Activated CD8-positive, alpha-beta memory T cell treated with anti-CD3 and anti-CD28 coated beads for 36 hours (primary cell): ENCODE results near the gene UBAC2. TPM values are rescaled to one million over a fixed set of nuclear protein-coding genes. Genes with fewer than 3 reads are reported as not detected.

Experiments used
- CTCF ChIA-PET: fragments of 350-600 bp; sonication (Branson Sonifier 250); formaldehyde crosslinking; loops from one replicate; lab custom pipeline; 2021; ENCODE audit warnings: antibody characterized with exemption; lab: Charles Lee
- POLR2A ChIA-PET: fragments of 350-600 bp; sonication (Branson Sonifier 250); formaldehyde crosslinking; loops from one replicate; lab custom pipeline; 2021; ENCODE audit warnings: antibody characterized with exemption; lab: Charles Lee
- total RNA-seq, 2 experiments: library from RNA; stranded (reverse); gene quantifications; one replicate each; pipeline ENCODE4 v1.2.3, GENCODE V29; 2021

Gene UBAC2
- total RNA-seq, 2 experiments from 2014 or later, result 61.6 to 62.4 TPM

DNA sequence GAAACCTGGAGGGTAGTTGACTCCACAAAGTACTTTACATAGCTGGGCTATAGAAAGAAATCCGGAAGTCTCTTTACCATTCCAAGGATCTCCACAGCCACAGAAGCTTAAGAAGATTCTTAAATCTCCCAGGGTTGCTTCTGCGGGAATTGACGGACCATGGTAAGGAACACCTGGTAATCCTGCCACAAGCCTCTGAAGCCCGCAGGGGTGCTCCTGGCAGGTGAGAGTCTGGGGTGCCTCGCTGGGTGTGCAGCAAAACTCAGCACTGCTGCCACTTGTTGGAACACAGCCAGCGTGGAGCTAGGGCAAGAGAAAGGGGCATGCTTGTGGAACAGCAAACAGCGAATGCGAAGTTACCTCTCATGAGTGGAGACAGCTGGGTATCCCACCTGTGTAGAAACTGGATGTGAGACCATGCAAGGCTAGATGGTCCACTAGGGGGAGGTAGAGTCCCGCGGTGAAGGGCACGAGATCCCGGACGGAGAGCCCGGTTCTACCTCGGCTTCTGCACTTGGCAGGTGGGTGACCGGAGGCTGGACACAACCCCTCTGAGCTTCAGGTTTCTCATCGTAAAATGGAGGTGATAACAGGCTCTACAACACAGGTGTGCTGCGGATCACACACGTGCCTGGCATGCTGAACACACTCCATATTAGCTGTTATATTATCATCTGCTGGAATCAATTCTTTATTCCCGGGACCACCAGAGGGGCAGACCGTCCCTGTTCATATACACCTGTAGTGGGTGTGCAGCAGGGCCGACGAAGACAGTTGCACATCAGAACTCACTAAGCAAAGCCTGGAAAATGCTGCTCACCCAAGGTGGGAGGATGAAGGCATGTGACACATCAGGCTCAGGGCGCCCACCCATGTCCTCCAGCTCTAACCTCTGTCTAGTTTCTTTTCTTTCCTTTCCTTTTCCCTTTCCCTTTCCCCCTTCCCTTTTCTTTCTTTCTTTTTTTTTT, 24.1 kb upstream of the UBAC2 start:
- CTCF ChIA-PET, result interaction anchor here (0.6 to 3.1 kb wide), 22 partner anchors 9 to 259 kb away, joined by 3 to 37 read pairs (median 4); partner anchors contain the start of gene GPR18
- POLR2A ChIA-PET, result interaction anchor here (0.6 to 1.2 kb wide), 5 partner anchors 23 to 496 kb away, joined by 3 to 7 read pairs (median 3); partner anchors contain the start of genes DOCK9 and UBAC2

DNA sequence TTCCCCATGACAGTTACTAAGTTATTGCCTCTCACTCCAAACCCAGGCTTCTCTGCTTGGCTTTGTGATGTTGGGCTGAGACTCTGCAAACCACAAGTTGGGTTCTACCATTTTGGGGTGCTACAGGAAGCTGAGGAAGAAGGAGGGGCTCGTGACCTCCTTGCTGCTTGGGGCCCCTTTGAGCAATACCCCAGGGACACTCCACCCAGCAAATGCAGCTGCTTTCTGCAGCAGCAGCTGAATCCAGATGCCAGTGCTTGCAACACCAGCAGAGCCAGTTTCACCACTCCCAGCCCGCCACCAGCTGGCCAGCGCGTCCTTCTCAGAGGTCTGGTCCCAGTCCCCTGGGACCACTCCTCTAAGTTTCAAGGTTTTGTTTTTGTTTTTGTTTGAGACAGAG, 22.0 kb upstream of the UBAC2 start:
- ChIA-PET CTCF (interaction anchor here (1.3 to 3.1 kb wide), 4 partner anchors 40 to 257 kb away, joined by 3 to 22 read pairs (median 5); no protein-coding TSS in a partner anchor), POLR2A (no interaction called here)

DNA sequence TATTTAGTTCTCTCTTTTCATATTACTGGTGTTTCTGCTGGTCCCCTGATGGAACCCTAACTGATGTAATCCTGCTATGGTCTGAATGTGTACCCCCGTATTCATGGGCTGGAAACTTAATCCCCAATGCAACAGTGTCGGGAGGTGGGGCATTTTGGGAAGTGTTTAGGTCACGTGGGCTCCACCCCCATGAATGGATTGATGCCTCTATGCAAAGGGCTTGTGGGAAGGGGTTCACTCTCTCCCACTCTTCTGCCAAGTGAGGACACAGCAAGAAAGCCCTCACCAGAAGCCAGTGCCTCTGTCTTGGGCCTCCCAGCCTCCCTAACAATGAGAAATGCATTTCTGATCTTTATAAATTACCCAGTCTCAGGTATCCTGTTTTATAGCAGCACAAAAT, 21.2 kb upstream of the UBAC2 start:
- CTCF ChIA-PET, result interaction anchor here (1.0 to 2.5 kb wide), 3 partner anchors 21 to 88 kb away, joined by 3 to 7 read pairs (median 3); no protein-coding TSS in a partner anchor
- POLR2A ChIA-PET, result no interaction called here

DNA sequence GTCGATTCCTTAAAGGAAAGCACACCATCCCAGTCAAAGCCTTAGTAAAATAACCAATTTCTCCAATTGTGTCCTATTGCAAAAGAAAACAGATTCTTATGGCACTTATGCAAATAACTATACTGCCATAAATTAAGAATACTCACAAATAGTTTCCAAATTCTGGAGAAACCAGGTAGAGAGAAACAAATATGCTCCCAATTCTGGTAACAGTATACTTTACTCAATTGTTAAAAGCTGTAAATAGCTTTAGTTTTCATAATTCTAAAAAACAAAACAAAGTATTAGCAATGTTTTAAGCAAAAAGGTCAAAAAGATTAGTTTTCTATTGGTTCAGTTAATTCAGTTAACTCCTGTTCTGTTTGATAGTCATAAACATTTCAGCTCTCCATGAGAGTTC, 18.2 kb upstream of the UBAC2 start:
- CTCF ChIA-PET, result no interaction called here
- POLR2A ChIA-PET, result no interaction called here

DNA sequence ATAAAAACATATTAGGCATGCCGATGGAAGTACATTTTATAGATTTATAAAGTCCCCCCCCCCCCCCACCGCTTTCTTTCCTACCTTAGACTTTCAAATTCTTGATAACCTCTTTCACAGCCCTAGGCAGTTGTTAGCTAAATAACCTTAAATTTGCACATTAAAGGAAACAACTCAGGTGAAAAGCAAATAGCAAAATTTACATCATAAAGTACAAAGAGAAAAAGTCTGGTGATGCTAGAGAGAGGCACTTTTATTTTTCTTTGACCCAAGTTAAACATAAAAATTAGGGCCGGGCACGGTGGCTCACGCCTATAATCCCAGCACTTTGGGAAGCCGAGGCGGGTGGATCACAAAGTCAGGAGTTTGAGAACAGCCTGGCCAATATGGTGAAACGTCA, 15.0 kb upstream of the UBAC2 start:
- ChIA-PET CTCF (interaction anchor here (1.1 kb wide), 1 partner anchor 9 kb away, joined by 3 read pairs; no protein-coding TSS in a partner anchor), POLR2A (interaction anchor here (0.6 kb wide), 1 partner anchor 104 kb away, joined by 4 read pairs; no protein-coding TSS in a partner anchor)

DNA sequence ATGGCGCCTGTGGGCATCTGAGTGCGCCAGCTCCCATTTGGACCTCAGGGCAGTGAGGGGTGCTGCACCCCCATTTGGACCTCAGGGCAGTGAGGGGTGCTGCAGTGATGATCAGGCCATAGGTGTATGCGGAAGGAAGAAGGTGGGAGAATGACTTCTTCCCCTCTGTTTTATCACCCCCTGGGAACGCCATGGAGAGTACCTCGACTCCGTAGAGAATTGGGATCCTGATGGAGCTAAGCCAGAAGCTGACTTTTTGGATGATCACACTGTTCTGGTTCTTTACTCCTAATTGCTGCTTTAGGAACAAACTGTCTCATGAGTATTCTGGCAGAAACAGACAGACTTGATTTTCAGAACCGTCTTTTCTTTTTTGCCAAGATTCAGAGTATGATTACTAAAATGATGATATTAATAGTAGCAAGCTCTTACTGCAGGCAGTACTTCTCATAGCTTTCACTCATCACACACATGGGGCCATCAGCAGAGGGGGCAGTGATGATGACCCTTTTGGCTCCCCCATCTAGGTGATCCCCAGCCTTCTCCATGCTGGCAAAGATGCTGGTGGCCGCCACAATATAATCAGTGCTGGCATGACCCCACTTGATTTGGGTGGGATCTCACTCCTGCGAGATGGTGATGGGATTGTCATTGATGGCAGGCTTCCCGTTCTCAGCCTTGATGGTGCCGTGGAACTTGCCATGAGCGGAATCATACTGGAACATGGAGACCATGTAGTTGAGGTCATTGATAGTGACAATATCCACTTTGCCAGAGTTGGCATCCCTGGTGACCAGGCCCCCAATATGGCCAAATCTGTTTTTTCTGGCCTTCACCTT, 10.3 kb upstream of the UBAC2 start:
- CTCF ChIA-PET, result interaction anchor here (0.6 kb wide), 1 partner anchor 243 kb away, joined by 4 read pairs; no protein-coding TSS in a partner anchor

DNA sequence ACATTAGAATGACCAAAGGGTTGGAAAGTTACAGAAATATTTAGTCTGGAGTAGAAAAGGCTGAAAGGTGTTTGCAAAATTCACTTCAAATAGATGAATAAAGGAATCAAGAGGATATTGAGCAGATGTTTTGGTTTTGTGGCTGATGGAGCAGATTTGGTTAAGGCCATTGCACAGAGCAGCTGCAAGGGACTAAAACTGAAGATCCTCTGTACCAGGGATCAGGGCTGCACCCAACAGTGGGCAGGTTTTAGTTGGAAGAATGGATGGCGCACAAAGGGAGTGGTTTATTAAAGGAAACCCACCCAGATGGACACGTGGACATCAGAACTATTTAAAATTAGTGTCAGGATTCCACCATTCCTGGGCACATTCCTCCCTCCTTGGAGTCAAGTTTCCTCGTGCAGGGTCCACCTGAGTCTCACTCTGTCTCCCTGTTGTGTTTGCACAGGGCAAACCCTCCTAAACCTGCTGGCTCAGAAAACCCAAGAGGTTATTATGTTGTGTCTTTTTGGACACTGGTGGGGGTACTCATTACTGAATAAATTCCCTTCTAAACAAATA, 9.2 kb upstream of the UBAC2 start:
- CTCF ChIA-PET, result interaction anchor here (0.6 kb wide), 1 partner anchor 244 kb away, joined by 4 read pairs; no protein-coding TSS in a partner anchor
- POLR2A ChIA-PET, result no interaction called here

More for the DNA sequence above, 10.3 kb upstream of the UBAC2 start:
- POLR2A ChIA-PET, result no interaction called here

DNA sequence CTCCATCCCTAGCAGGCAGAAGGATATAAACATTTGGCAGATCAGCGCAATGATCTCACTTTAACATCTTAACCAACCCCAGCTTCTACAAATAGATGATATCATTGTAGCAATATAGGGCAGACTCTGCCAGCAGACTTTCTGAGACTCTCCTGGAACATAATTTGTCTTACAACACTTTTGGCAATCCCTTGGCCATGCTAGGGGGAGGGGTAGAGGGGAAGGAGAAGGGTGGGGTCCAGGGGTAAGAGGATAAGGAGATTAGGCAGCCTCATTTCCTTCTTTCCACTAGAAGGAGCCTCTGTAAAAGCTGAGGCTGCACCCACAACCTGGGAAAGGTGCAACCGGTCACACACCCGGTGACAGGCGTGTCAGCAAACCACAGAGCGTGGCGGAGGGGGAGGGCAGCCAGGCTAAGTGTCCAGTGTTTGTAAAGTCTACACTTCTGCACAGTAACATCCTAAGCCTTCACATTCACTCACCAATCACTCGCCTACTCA, 8.7 kb upstream of the UBAC2 start:
- ChIA-PET POLR2A (no interaction called here), CTCF (no interaction called here)

DNA sequence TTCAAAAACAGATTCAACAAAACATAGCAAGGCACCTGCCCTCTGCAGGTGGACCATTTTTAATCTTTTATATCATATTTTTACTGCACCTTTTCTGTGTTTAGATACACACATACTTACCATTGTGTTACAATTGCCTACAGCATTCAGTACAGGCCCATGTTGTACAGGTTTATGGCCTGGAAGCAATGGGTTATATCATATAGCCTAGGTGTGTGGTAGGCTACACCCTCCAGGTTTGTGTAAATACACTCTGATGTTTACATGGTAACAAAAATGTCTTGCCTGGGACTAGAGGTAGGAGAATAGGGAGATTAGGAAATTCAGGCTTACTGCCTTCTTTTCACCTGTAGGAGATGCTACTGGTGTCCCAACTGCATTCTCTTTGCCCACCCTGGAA, 8.2 kb upstream of the UBAC2 start:
- ChIA-PET POLR2A (no interaction called here), CTCF (interaction anchor here (1.0 kb wide), 1 partner anchor 9 kb away, joined by 3 read pairs; no protein-coding TSS in a partner anchor)

DNA sequence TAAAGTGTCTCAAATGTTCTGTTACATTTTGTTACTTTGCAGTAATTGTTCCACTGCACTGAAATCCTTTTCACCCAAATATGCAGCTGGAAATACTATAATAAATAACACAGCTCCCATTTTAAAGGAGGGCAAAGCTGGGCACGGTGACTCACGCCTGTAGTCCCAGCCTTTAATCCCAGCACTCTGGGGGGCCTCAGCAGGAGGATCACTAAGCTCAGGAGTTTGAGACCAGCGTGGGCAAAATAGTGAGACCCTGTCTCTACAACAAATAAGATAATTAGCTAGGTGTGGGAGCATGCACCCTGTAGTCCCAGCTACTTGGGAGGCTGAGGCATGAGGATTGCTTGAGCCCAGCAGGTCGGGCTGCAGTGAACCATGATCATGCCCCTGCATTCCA, 7.5 kb upstream of the UBAC2 start:
- POLR2A ChIA-PET, result no interaction called here

DNA sequence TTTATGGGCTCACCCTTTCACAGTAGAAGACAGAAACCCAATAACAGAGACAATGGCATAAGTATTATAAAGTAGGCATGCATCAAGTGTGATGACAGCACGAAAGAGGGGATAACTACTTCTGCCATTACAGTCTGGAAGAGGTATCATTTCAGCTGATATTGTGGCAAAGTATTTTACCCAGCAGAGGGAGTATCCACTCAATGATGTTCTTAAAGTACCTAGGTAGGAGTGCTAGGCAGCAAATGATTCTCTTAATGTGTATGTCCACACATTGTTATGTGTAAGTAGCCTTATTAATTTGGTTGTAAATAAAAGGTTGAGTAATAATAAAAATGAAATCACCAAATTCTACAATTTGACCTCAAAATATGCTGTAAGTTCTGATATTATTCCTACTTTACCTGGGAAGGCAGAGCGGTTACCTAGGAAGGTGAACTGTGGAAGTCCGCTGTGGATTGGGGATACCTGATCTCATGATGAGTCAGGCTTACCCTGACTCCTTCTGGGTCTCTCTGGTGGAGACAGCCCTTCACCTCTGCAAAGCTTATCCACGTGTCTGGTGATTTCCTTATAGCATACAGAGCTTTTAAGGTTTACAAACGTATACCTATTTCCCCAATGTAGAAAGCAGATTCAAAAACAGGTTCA, 4.1 kb upstream of the UBAC2 start:
- ChIA-PET CTCF (interaction anchor here (3.2 kb wide), 1 partner anchor 20 kb away, joined by 16 read pairs; no protein-coding TSS in a partner anchor), POLR2A (no interaction called here)

More for the DNA sequence above, 7.5 kb upstream of the UBAC2 start:
- CTCF ChIA-PET, result interaction anchor here (1.0 kb wide), 1 partner anchor 8 kb away, joined by 3 read pairs; no protein-coding TSS in a partner anchor

DNA sequence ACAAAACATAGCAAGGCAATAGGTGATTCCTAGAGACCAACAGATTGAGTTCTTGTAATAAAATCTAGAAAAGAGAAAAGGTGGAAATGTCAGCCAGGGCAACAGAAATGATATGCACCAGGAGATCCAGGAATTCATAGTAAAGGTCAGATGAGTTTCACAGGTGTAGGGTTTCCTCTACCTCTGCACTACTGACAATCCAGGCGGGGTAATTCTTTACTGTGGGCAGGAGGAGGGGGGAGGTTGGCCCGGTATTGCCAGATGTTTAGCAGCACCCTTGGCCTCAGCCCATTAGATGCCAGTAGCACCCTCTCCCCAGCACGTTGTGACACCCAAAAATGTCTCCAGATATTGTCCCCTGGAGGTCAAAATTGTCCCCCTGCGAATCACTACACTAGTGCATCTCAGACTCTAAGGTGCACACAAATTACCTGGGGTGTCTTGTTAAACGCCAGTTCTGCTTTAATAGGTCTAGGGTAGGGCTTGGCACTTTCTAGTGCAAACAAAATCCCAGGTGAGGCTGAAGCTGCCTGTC, 3.5 kb upstream of the UBAC2 start:
- ChIA-PET CTCF (interaction anchor here (0.8 to 3.2 kb wide), 2 partner anchors 16 to 21 kb away, joined by 4 to 16 read pairs; no protein-coding TSS in a partner anchor), POLR2A (no interaction called here)

DNA sequence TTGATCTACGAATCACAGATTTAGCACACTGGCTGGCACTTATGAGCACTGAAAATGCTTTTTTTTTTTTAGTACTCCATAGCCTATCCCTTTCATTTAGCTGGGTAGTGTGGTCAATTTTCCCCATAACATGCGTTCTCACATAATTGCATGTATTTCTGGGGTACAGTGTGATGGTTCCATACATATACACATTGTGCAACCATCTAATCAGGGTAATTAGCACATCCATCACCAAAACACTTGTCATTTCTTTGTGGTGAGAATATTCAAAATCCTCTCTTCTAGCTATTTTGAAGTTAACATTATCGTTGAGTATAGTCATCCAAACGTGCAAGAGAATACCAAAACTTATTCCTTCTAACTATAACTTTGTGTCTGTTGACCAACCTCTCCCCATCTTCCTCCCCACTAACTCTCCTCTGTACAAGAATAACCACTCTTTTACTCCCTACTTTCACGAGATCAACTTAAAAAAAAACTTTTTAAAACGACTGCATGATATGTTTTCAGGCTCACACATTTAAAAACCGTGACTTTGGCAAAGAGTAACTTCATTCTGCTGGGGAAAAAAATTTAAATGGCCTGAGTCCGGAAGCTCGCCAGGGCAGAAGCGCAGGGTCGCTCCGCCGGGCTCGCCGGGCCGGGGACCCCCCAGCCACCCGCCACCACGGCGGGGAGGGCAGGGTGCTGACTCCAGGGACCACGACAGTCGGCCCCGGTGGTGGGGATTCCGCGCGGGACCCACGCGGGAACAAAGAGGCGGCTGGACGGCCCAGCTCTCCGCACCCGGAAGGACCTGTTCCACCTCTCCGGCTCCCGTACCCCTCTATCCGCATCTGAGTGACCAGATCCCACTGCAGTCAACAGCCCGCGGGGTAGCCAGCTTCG, 868 bp upstream of the UBAC2 start:
- CTCF ChIA-PET, result interaction anchor here (0.6 to 3.2 kb wide), 9 partner anchors 19 to 237 kb away, joined by 3 to 16 read pairs (median 4); partner anchors contain the start of gene GPR18

DNA sequence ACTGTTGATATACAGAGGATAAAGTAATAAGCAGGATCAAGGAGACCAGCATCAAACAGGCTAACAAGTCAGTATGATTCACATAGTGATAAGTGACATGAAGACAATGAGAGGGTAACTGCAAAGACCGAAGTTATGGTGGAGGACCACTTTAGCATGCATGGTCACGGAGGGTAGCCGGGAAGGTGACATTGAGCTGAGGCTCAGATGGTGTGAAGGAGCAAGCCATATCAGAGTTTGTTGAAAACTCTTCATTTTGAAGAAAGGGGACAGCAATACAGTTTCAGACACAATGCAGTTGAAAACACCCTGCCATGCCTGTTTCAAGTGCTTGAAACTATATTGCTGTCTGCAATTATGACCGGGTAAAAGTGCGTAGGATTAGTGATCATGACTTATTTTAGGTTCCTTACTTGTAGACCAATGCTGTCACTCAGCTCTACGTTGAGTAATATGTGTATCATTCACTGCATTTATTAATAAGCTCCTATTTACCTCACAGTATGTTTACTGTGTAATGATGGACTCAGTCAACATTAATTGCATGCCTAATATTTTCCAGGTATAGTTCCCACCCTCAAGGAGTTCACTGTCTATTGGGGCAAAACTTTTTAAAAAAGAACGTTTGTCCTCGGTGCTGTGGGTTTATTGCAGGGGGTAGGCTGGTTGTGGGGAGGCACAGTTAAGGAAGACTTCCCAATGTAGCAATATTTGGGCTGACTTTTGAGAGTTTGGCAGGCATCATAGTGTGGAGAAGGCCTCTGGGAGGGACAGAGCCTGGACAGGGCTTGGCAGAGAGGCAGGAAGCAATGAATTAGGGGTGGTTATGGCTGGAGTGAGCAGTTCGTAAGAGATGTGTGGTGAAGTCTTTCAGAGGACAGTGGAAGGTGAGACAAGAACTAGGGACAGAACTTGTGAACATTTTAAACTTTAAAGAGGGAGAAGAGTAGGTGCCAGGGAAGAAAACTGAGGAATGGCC, 3.2 kb downstream of the UBAC2 start:
- CTCF ChIA-PET, result interaction anchor here (0.7 to 3.3 kb wide), 12 partner anchors 12 to 233 kb away, joined by 3 to 20 read pairs (median 3); no protein-coding TSS in a partner anchor
- POLR2A ChIA-PET, result interaction anchor here (0.7 to 2.5 kb wide), 4 partner anchors 11 to 95 kb away, joined by 5 to 8 read pairs (median 5); no protein-coding TSS in a partner anchor

More for the DNA sequence above, 868 bp upstream of the UBAC2 start:
- POLR2A ChIA-PET, result interaction anchor here (0.6 to 2.3 kb wide), 15 partner anchors 15 to 250 kb away, joined by 3 to 27 read pairs (median 4); partner anchors contain the start of gene GPR18
